ACHN (cell line): ENCODE measurements around the gene CFHR5.
"Not testable (repeated sequence)": the region's sequence is repeated elsewhere in the genome, so short reads cannot be mapped to it uniquely, and the experiment has no call there.

Experiments used
- DNase-seq: peaks from one replicate; pipeline ENCODE4 v3.0.0-alpha.2; 2015
- in situ Hi-C: cut with HindIII; loops from 2 replicates; pipeline ENCODE4 v1.10.0; 2017; ENCODE audit warnings: low sequenced_read_pairs, low pct_ligation_motif_present, low pct_unique_long_range_greater_than_20kb

Gene CFHR5

GRCh38 chr1:196977278-196977677 lies at the start of gene CFHR5:
TSS of gene CFHR5 (plus strand) at chr1:196977556. CDS start at chr1:196977665, 109 bp downstream.
- in situ Hi-C loops, result no loop called here

GRCh38 chr1:196932853-196933252 lies 44.5 kb upstream of the CFHR5 start:
- in situ Hi-C loops, result not testable (repeated sequence)

More at GRCh38 chr1:196977278-196977677, at the start of gene CFHR5:
- DNase-seq, result no peak

GRCh38 chr1:196933531-196934189 lies 43.7 kb upstream of the CFHR5 start:
- in situ Hi-C loops, result no loop called here
- DNase-seq, result no peak

More at GRCh38 chr1:196932853-196933252, 44.5 kb upstream of the CFHR5 start:
- not testable (repeated sequence) for DNase-seq

GRCh38 chr1:196941474-196941873 lies 35.9 kb upstream of the CFHR5 start:
- DNase-seq, in situ Hi-C loops: not testable (repeated sequence)

GRCh38 chr1:196943568-196943967 lies 33.8 kb upstream of the CFHR5 start, which contains the start of gene CFHR2:
TSS of gene CFHR2 (plus strand) at chr1:196943738. CDS start at chr1:196943881, 143 bp downstream.
- DNase-seq, in situ Hi-C loops: not testable (repeated sequence)

GRCh38 chr1:196951711-196952394 lies 25.5 kb upstream of the CFHR5 start:
- DNase-seq, result no peak
- in situ Hi-C loops, result no loop called here

- DNase-seq, result no peak
- in situ Hi-C loops, result no loop called here
These were observed 22.6 kb upstream of the CFHR5 start for GRCh38 chr1:196954778-196955177.

GRCh38 chr1:196955926-196956325 lies 21.4 kb upstream of the CFHR5 start:
- in situ Hi-C loops, result no loop called here
- DNase-seq, result no peak

GRCh38 chr1:196960854-196961253 lies 16.5 kb upstream of the CFHR5 start:
- DNase-seq, result no peak
- in situ Hi-C loops, result no loop called here

- DNase-seq, result no peak
- in situ Hi-C loops, result no loop called here
These were observed 7.2 kb upstream of the CFHR5 start for GRCh38 chr1:196970182-196970581.

- no peak for DNase-seq
- in situ Hi-C loops, result no loop called here
These were observed 1.1 kb upstream of the CFHR5 start for GRCh38 chr1:196976278-196976677.

GRCh38 chr1:196980859-196981258 lies 3.5 kb downstream of the CFHR5 start:
- no peak for DNase-seq
- in situ Hi-C loops, result no loop called here

GRCh38 chr1:196982247-196982646 lies 4.9 kb downstream of the CFHR5 start:
- in situ Hi-C loops, DNase-seq: not testable (repeated sequence)

- DNase-seq, in situ Hi-C loops: not testable (repeated sequence)
These were observed 14.7 kb downstream of the CFHR5 start for GRCh38 chr1:196991919-196992651.

GRCh38 chr1:196993916-196994315 lies 16.6 kb downstream of the CFHR5 start:
- in situ Hi-C loops, result no loop called here
- no peak for DNase-seq

GRCh38 chr1:196997423-196997822 lies 20.1 kb downstream of the CFHR5 start:
- peak; percentile 39 for DNase-seq
- in situ Hi-C loops, result no loop called here

GRCh38 chr1:197001828-197002227 lies 24.5 kb downstream of the CFHR5 start:
- DNase-seq, result no peak
- in situ Hi-C loops, result no loop called here

GRCh38 chr1:197003132-197003531 lies 25.8 kb downstream of the CFHR5 start:
- DNase-seq, result no peak
- in situ Hi-C loops, result no loop called here

GRCh38 chr1:197008861-197009260 lies 31.5 kb downstream of the CFHR5 start:
- in situ Hi-C loops, result no loop called here
- no peak for DNase-seq
